ENCODE measurements around the gene RALGAPA2. TPM values are rescaled to one million over a fixed set of nuclear protein-coding genes. Genes with fewer than 3 reads are reported as not detected.

Gene RALGAPA2
- total and polyA plus RNA-seq, 10 donors = 1.2 to 55.2 (median 29.4) TPM

GRCh38 chr20:20488388-20488787, 224.1 kb downstream of the RALGAPA2 start:
- 71 to 93% (median 84%) methylated on average over 1 of the region's 1 CpG for WGBS, 5 donors
- H3K36me3 ChIP-seq = peaks cover 0 to 94% (median 8%) of the 10 kb centered on the region in 6 donors

GRCh38 chr20:20487811-20488210, 224.6 kb downstream of the RALGAPA2 start:
- TF ChIP-seq POLR2AphosphoS5 (IDR thresholded peaks at IDR 0.05) = no peak
- no peak for TF ChIP-seq POLR2A (IDR thresholded peaks at IDR 0.05)
- TF ChIP-seq, protein P1, sequence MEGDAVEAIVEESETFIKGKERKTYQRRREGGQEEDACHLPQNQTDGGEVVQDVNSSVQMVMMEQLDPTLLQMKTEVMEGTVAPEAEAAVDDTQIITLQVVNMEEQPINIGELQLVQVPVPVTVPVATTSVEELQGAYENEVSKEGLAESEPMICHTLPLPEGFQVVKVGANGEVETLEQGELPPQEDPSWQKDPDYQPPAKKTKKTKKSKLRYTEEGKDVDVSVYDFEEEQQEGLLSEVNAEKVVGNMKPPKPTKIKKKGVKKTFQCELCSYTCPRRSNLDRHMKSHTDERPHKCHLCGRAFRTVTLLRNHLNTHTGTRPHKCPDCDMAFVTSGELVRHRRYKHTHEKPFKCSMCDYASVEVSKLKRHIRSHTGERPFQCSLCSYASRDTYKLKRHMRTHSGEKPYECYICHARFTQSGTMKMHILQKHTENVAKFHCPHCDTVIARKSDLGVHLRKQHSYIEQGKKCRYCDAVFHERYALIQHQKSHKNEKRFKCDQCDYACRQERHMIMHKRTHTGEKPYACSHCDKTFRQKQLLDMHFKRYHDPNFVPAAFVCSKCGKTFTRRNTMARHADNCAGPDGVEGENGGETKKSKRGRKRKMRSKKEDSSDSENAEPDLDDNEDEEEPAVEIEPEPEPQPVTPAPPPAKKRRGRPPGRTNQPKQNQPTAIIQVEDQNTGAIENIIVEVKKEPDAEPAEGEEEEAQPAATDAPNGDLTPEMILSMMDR (IDR thresholded peaks at IDR 0.05 in 8 of 11, conservative IDR thresholded peaks at IDR 0.05 in 3 of 11) = no peak
- Histone ChIP-seq H3K9me3 (no peaks in the 10 kb centered on the region), H3K36me3 (peaks cover 0 to 94% (median 8%) of the 10 kb centered on the region in 6 donors), H3K27ac (no peak overlapping the region), H3K4me3 (no peak overlapping the region), H3K4me1 (no peaks in the 10 kb centered on the region), H3K27me3 (replicated peaks in 1 of 7) (no peaks in the 10 kb centered on the region)
- intact Hi-C loops (cut with DNase I; ENCODE audit: low total_unique reads) = no loop called here
- no peak for DNase-seq
- 91 to 98% (median 94%) methylated on average over 5 of the region's 5 CpGs for WGBS, 5 donors

More at GRCh38 chr20:20488388-20488787, 224.1 kb downstream of the RALGAPA2 start:
- Histone ChIP-seq H3K4me3 (no peak overlapping the region), H3K27ac (no peak overlapping the region), H3K27me3 (replicated peaks in 1 of 7) (no peaks in the 10 kb centered on the region), H3K4me1 (no peaks in the 10 kb centered on the region), H3K9me3 (no peaks in the 10 kb centered on the region)
- no peak for DNase-seq
- intact Hi-C loops (cut with DNase I; ENCODE audit: low total_unique reads) = no loop called here
- TF ChIP-seq, protein P1 (IDR thresholded peaks at IDR 0.05 in 8 of 11, conservative IDR thresholded peaks at IDR 0.05 in 3 of 11) = no peak
- no peak for TF ChIP-seq POLR2A (IDR thresholded peaks at IDR 0.05)
- no peak for TF ChIP-seq POLR2AphosphoS5 (IDR thresholded peaks at IDR 0.05)

DNA sequence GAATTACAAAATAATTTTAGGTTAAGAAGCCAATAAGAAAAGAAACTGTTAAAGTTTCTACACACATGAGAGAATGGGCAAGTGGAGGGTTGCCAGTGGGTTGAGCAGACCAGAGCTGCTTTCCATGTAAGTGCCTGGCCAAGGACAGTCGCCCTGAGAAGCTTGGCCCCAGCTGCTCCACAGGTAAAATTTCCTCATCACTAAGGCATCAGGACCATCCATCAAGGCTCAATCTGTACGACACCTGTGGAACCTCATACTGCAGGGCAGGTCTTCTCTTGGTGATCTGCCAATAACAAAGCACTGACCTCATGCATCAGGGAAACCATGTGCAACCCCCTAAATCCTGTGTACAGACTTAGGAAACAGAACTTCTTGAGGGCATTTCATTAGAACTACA, 229.1 kb downstream of the RALGAPA2 start:
- Histone ChIP-seq H3K9me3 (no peaks in the 10 kb centered on the region), H3K27me3 (replicated peaks in 1 of 7) (no peaks in the 10 kb centered on the region), H3K4me3 (no peak overlapping the region), H3K27ac (no peak overlapping the region), H3K4me1 (no peaks in the 10 kb centered on the region), H3K36me3 (peaks cover 0 to 75% (median 4%) of the 10 kb centered on the region in 6 donors)
- WGBS, 5 donors = 90 to 94% (median 92%) methylated on average over 2 of the region's 2 CpGs
- no peak for DNase-seq
- intact Hi-C loops (cut with DNase I; ENCODE audit: low total_unique reads) = no loop called here
- TF ChIP-seq, protein P1 (IDR thresholded peaks at IDR 0.05 in 8 of 11, conservative IDR thresholded peaks at IDR 0.05 in 3 of 11) = no peak
- no peak for TF ChIP-seq POLR2AphosphoS5 (IDR thresholded peaks at IDR 0.05)
- TF ChIP-seq POLR2A (IDR thresholded peaks at IDR 0.05) = no peak

DNA sequence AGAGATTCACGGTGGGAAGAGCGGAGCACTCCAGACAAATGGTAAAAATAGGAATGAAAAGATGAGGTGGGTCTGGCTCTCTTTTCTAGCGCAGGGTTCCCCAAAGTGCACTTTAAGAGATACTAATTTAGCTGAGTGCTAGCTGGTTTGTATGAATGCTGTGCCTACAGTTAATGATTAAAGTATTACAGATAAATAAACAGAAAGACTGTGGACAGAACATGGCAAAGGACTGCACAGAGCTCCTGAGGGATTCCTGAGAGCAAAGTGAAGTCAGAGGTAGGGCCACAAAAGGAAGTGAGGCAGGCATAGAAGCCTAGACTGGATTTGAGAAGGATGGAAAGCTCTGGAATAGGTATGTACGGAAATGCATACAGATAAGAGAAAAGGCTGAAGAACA, 230.0 kb downstream of the RALGAPA2 start:
- no peaks in the 10 kb centered on the region for H3K4me1 ChIP-seq
- DNase-seq = no peak
- intact Hi-C loops (cut with DNase I; ENCODE audit: low total_unique reads) = no loop called here
- no peak overlapping the region for H3K27ac ChIP-seq
- H3K4me3 ChIP-seq = no peak overlapping the region
- H3K27me3 ChIP-seq (replicated peaks in 1 of 7) = no peaks in the 10 kb centered on the region
- H3K9me3 ChIP-seq = no peaks in the 10 kb centered on the region
- WGBS, 5 donors = 94 to 96% (median 95%) methylated on average over 4 of the region's 4 CpGs
- TF ChIP-seq POLR2A (IDR thresholded peaks at IDR 0.05) (no peak), POLR2AphosphoS5 (IDR thresholded peaks at IDR 0.05) (no peak)
- TF ChIP-seq, protein P1 (IDR thresholded peaks at IDR 0.05 in 8 of 11, conservative IDR thresholded peaks at IDR 0.05 in 3 of 11) = no peak
- peaks cover 0 to 66% (median 3%) of the 10 kb centered on the region in 6 donors for H3K36me3 ChIP-seq

Measured in spleen (tissue), 11 donors.